Gastrocnemius medialis (tissue), 4 donors: ENCODE measurements around the gene GPR132.

Experiments
- POLR2A ChIP-seq, 2 donors: fragments of 450-650 bp; IDR thresholded peaks; one replicate each; pipeline ENCODE4 v1.6.1; 2017; ENCODE audit warnings: antibody characterized with exemption in 2 of 2, mild to moderate bottlenecking in 2 of 2, moderate library complexity in 2 of 2
- TF ChIP-seq, protein P1 (sequence below), 5 experiments: fragments of 450-650 bp in 3 of 5; fragments of 200-600 bp in 2 of 5; sonication (generic) in 2 of 5; IDR thresholded peaks in 4 of 5; conservative IDR thresholded peaks in 1 of 5; 1 replicate in 4 of 5; 2 replicates in 1 of 5; pipeline ENCODE4 v1.5.1; 2016 to 2019; ENCODE audit warnings: antibody characterized with exemption in 5 of 5, mild to moderate bottlenecking in 3 of 5, moderate library complexity in 3 of 5

DNA sequence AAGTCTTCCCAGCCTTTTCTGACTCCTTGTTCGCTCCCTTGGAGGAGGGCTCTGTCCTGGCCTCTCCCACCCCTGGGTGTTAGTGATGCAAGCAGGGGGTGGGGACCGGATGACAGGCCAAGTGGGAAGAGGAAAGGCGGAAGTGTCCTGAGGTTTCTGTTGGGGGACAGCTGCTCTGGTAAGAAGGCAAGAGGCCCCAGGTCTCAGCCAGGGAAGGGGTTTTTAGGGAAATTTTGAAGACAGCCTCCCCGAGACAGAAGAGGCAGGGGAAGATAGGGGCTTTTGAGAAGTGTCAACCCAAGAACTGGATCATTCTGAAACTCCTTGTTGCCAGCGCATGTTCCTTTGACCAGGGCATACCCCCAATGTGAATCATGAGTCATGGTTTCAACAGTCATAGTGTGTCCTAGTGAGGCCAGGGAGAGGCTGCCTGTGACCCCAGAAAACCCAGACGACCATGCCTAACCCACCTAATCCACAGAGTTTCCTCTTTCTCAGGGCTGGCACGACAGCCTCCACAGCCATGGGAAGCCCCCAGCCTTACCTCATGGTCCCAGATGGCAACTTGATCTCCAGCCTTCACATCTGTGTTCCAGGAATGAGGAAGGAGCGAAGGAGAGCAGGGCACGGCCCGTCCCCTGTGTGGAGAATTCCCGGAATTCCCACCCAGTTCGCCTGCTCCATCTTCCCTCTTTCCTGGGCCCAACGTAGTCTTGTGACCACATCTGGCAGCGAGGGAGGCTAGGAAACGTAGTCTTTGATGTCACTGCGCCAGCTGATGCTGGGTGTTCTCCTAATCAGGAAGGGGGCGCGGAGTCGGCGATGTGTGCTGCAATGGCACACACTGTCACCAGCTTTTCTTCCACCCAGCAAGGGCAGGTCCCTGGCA lies 4.9 kb upstream of the GPR132 start:
- TF ChIP-seq, protein P1, sequence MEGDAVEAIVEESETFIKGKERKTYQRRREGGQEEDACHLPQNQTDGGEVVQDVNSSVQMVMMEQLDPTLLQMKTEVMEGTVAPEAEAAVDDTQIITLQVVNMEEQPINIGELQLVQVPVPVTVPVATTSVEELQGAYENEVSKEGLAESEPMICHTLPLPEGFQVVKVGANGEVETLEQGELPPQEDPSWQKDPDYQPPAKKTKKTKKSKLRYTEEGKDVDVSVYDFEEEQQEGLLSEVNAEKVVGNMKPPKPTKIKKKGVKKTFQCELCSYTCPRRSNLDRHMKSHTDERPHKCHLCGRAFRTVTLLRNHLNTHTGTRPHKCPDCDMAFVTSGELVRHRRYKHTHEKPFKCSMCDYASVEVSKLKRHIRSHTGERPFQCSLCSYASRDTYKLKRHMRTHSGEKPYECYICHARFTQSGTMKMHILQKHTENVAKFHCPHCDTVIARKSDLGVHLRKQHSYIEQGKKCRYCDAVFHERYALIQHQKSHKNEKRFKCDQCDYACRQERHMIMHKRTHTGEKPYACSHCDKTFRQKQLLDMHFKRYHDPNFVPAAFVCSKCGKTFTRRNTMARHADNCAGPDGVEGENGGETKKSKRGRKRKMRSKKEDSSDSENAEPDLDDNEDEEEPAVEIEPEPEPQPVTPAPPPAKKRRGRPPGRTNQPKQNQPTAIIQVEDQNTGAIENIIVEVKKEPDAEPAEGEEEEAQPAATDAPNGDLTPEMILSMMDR (IDR thresholded peaks at IDR 0.05 in 4 of 5, conservative IDR thresholded peaks at IDR 0.05 in 1 of 5) = no peak
- no peak for TF ChIP-seq POLR2A (IDR thresholded peaks at IDR 0.05)
